A549 (cell line): ENCODE measurements around the gene OR1J1. TPM values are rescaled to one million over a fixed set of nuclear protein-coding genes. Genes with fewer than 3 reads are reported as not detected.

ENCODE experiments used
- ATAC-seq, 2 experiments: fragments of 200-7000 bp in 1 of 2; fragments of >200 bp in 1 of 2; cut with Nextera tagmentation in 1 of 2; cut with Tn5 transposase in 1 of 2; 3 replicates each; pipeline versions ENCODE4 v1.8.0 to v1.9.1; 2018 to 2020; ENCODE audit warnings: mild to moderate bottlenecking in 1 of 2, moderate library complexity in 1 of 2
- CTCF ChIA-PET: fragments of 300-600 bp; sonication (Branson Sonifier 250); formaldehyde crosslinking; extraction: SDS; loops from one replicate; lab custom pipeline; 2021; ENCODE audit warnings: antibody characterized with exemption, inconsistent platforms; lab: Yijun Ruan, JAX
- POLR2A ChIA-PET: fragments of 350-600 bp; formaldehyde crosslinking; extraction: SDS; loops from one replicate; lab custom pipeline; 2021; ENCODE audit warnings: antibody characterized with exemption, inconsistent platforms; lab: Yijun Ruan, JAX
- DNase-seq, 2 experiments: peaks; one replicate each; pipeline versions ENCODE4 v3.0.0 to v3.0.0-alpha.2; 2011 to 2016; ENCODE audit warnings: low read depth in 1 of 2, low spot score in 1 of 2
- FAIRE-seq: peaks from 2 replicates; lab custom pipeline; 2011; peaks lifted over from hg19 to GRCh38; lab: Jason Lieb, UNC
- H3K27ac ChIP-seq, 2 experiments: fragments of >200 bp; sonication (Bioruptor Twin); formaldehyde crosslinking; 3 replicates each; pipeline ENCODE4 v1.5.1; 2016 to 2017
- H3K4me1 ChIP-seq: fragments of >200 bp; sonication (Bioruptor Twin); formaldehyde crosslinking; 3 replicates; pipeline ENCODE4 v1.6.1; 2016
- H3K4me2 ChIP-seq: fragments of >200 bp; sonication (Bioruptor Twin); formaldehyde crosslinking; 3 replicates; pipeline ENCODE4 v1.6.1; 2016
- H3K4me3 ChIP-seq: fragments of >200 bp; sonication (Bioruptor Twin); formaldehyde crosslinking; 3 replicates; pipeline ENCODE4 v1.5.1; 2016
- H3K9me3 ChIP-seq: fragments of >200 bp; sonication (Bioruptor Twin); formaldehyde crosslinking; 3 replicates; pipeline ENCODE4 v1.6.1; 2016
- CEBPB ChIP-seq, 2 experiments: fragments of >200 bp in 1 of 2; sonication (Bioruptor Twin) in 1 of 2; formaldehyde crosslinking in 1 of 2; IDR thresholded peaks; 2 replicates each; pipeline ENCODE4 v1.6.1; 2012 to 2016
- ESRRA ChIP-seq: fragments of 150-350 bp; IDR thresholded peaks from 2 replicates; pipeline ENCODE4 v1.6.1; 2014; ENCODE audit warnings: mild to moderate bottlenecking, low read length, borderline replicate concordance
- FOSB ChIP-seq: fragments of 250-450 bp; sonication (Bioruptor Pico); IDR thresholded peaks from 2 replicates; pipeline ENCODE4 v1.5.0; 2020; ENCODE audit warnings: mild to moderate bottlenecking, moderate library complexity
- FOSL2 ChIP-seq, 2 experiments: fragments of 450-650 bp in 1 of 2; fragments of >200 bp in 1 of 2; sonication (Bioruptor Twin) in 1 of 2; formaldehyde crosslinking; IDR thresholded peaks; 2 replicates each; pipeline versions ENCODE4 v1.5.0 to v1.6.1; 2016 to 2020; ENCODE audit warnings: mild to moderate bottlenecking in 1 of 2, moderate library complexity in 1 of 2
- FOXS1 ChIP-seq: fragments of 250-450 bp; sonication (Bioruptor Pico); IDR thresholded peaks from 2 replicates; pipeline ENCODE4 v1.5.0; 2020; ENCODE audit warnings: mild to moderate bottlenecking, moderate library complexity
- HDAC2 ChIP-seq: fragments of 200-600 bp; sonication (generic); IDR thresholded peaks from 2 replicates; pipeline ENCODE4 v1.6.1; 2016
- MAFK ChIP-seq: fragments of 450-650 bp; IDR thresholded peaks from 2 replicates; pipeline ENCODE4 v1.6.1; 2014; ENCODE audit not compliant: partially characterized antibody
- NR3C1 ChIP-seq: fragments of >200 bp; sonication (Bioruptor Twin); formaldehyde crosslinking; IDR thresholded peaks from 3 replicates; pipeline ENCODE4 v1.6.1; 2017
- RNF2 ChIP-seq: fragments of 200-600 bp; sonication (generic); IDR thresholded peaks from 2 replicates; pipeline ENCODE4 v1.6.1; 2016; ENCODE audit warnings: low read depth, mild to moderate bottlenecking, antibody characterized with exemption, moderate library complexity, borderline replicate concordance
- SMC3 ChIP-seq: fragments of >200 bp; sonication (Bioruptor Twin); formaldehyde crosslinking; IDR thresholded peaks from 3 replicates; pipeline ENCODE4 v1.6.1; 2018; ENCODE audit warnings: inconsistent platforms
- TP53 ChIP-seq: fragments of 250-450 bp; sonication (Bioruptor Pico); IDR thresholded peaks from 2 replicates; pipeline ENCODE4 v1.5.0; 2021; ENCODE audit warnings: mild to moderate bottlenecking, moderate library complexity
- ZNF302 ChIP-seq: fragments of 250-450 bp; sonication (Bioruptor Pico); IDR thresholded peaks from 2 replicates; pipeline ENCODE4 v1.9.0; 2021; ENCODE audit warnings: inconsistent platforms, mild to moderate bottlenecking, moderate library complexity
- ZSCAN20 ChIP-seq: fragments of 250-450 bp; sonication (Bioruptor Pico); IDR thresholded peaks from 2 replicates; pipeline ENCODE4 v1.8.0; 2022; ENCODE audit warnings: mild to moderate bottlenecking, moderate library complexity
- WGBS: methylation state at CpG from one replicate; pipeline ENCODE4 v1.1.6; 2017; ENCODE audit errors: missing lambda C conversion rate; 5-methylcytosine and 5-hydroxymethylcytosine counted together
- polyA plus RNA-seq, 4 experiments: library from polyadenylated mRNA; depleted of rRNA in 3 of 4; stranded (reverse); fragments of >200 nt; fragmentation: RNase III in 1 of 4; extraction: RNeasy Plus Mini Kit Qiagen cat#74134 plus additional on column Dnase treatment in 1 of 4; gene quantifications; 2 replicates in 3 of 4; 3 replicates in 1 of 4; pipeline ENCODE4 v1.2.3, GENCODE V29; 2011 to 2017
- TF ChIP-seq, protein P1 (sequence below): fragments of 450-650 bp; IDR thresholded peaks from 2 replicates; pipeline ENCODE4 v1.6.1; 2014; ENCODE audit warnings: antibody characterized with exemption
- TF ChIP-seq, protein P2 (sequence below): fragments of 250-450 bp; sonication (Bioruptor Pico); IDR thresholded peaks from 2 replicates; pipeline ENCODE4 v1.5.0; 2021; ENCODE audit warnings: mild to moderate bottlenecking, moderate library complexity, borderline replicate concordance
- TF ChIP-seq, protein P3 (sequence below): fragments of 250-450 bp; sonication (Bioruptor Pico); IDR thresholded peaks from 2 replicates; pipeline ENCODE4 v1.5.0; 2020; ENCODE audit warnings: low read depth, mild to moderate bottlenecking, moderate library complexity
- TF ChIP-seq, protein P4 (sequence below): IDR thresholded peaks from 2 replicates; pipeline ENCODE4 v1.6.1; 2012
- TF ChIP-seq, protein P5 (sequence below): fragments of 200-600 bp; sonication (generic); IDR thresholded peaks from 2 replicates; pipeline ENCODE4 v1.6.1; 2016; ENCODE audit warnings: antibody characterized with exemption, mild to moderate bottlenecking, moderate library complexity
- TF ChIP-seq, protein P6 (sequence below): IDR thresholded peaks from 2 replicates; pipeline ENCODE4 v1.6.1; 2012

OR1J1 gene
- polyA plus RNA-seq, 2 of the 4 experiments (the other 2 are of a cell fraction): not detected

DNA sequence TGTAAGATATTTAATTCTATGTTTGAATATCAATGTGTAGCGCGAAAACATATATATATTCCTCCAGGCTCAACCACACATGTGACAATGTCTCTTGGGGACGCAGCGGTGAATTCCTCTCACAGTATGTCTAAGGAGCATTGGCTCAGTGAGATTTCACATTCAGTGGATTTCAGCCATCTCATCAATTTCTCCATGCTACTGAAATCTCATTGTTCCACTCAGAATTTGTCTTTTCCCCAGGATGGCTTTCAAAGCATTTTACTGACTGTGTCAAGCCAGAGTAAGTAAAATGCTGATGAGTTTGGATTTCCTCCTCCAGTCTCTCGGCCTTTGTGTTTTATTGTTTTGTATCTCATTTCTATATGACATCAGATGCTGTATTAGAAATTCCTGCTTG, 1.3 kb upstream of the OR1J1 start:
- H3K4me3 ChIP-seq: no peak overlapping the region
- DNase-seq (no peak), ATAC-seq (no peak), FAIRE-seq (no peak)
- no peaks in the 10 kb centered on the region for H3K9me3 ChIP-seq
- H3K4me2 ChIP-seq: no peak overlapping the region
- H3K4me1 ChIP-seq: no peaks in the 10 kb centered on the region
- ChIA-PET POLR2A (no interaction called here), CTCF (interaction anchor here (1.2 kb wide), 1 partner anchor 11 kb away, joined by 3 read pairs; no protein-coding TSS in a partner anchor)
- WGBS: 95% methylated on average over 5 of the region's 5 CpGs
- TF ChIP-seq, protein P1, sequence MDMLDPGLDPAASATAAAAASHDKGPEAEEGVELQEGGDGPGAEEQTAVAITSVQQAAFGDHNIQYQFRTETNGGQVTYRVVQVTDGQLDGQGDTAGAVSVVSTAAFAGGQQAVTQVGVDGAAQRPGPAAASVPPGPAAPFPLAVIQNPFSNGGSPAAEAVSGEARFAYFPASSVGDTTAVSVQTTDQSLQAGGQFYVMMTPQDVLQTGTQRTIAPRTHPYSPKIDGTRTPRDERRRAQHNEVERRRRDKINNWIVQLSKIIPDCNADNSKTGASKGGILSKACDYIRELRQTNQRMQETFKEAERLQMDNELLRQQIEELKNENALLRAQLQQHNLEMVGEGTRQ: no peak
- TF ChIP-seq CEBPB (IDR thresholded peaks at IDR 0.05) (no peak), FOXS1 (CRISPR knock-in tag) (no peak), SMC3 (no peak), HDAC2 (no peak), ZSCAN20 (no peak), ZNF302 (no peak), RNF2 (no peak), FOSL2 (IDR thresholded peaks at IDR 0.05) (no peak), FOSL2 (CRISPR knock-in tag; IDR thresholded peaks at IDR 0.05) (no peak), ESRRA (no peak), NR3C1 (no peak), FOSB (no peak)
- TF ChIP-seq, protein P2, sequence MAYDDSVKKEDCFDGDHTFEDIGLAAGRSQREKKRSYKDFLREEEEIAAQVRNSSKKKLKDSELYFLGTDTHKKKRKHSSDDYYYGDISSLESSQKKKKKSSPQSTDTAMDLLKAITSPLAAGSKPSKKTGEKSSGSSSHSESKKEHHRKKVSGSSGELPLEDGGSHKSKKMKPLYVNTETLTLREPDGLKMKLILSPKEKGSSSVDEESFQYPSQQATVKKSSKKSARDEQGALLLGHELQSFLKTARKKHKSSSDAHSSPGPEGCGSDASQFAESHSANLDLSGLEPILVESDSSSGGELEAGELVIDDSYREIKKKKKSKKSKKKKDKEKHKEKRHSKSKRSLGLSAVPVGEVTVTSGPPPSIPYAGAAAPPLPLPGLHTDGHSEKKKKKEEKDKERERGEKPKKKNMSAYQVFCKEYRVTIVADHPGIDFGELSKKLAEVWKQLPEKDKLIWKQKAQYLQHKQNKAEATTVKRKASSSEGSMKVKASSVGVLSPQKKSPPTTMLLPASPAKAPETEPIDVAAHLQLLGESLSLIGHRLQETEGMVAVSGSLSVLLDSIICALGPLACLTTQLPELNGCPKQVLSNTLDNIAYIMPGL: no peak
- TF ChIP-seq, protein P3, sequence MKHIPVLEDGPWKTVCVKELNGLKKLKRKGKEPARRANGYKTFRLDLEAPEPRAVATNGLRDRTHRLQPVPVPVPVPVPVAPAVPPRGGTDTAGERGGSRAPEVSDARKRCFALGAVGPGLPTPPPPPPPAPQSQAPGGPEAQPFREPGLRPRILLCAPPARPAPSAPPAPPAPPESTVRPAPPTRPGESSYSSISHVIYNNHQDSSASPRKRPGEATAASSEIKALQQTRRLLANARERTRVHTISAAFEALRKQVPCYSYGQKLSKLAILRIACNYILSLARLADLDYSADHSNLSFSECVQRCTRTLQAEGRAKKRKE (CRISPR knock-in tag): no peak
- TF ChIP-seq, protein P4, sequence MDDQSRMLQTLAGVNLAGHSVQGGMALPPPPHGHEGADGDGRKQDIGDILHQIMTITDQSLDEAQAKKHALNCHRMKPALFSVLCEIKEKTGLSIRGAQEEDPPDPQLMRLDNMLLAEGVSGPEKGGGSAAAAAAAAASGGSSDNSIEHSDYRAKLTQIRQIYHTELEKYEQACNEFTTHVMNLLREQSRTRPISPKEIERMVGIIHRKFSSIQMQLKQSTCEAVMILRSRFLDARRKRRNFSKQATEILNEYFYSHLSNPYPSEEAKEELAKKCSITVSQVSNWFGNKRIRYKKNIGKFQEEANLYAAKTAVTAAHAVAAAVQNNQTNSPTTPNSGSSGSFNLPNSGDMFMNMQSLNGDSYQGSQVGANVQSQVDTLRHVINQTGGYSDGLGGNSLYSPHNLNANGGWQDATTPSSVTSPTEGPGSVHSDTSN: no peak
- TF ChIP-seq, protein P5, sequence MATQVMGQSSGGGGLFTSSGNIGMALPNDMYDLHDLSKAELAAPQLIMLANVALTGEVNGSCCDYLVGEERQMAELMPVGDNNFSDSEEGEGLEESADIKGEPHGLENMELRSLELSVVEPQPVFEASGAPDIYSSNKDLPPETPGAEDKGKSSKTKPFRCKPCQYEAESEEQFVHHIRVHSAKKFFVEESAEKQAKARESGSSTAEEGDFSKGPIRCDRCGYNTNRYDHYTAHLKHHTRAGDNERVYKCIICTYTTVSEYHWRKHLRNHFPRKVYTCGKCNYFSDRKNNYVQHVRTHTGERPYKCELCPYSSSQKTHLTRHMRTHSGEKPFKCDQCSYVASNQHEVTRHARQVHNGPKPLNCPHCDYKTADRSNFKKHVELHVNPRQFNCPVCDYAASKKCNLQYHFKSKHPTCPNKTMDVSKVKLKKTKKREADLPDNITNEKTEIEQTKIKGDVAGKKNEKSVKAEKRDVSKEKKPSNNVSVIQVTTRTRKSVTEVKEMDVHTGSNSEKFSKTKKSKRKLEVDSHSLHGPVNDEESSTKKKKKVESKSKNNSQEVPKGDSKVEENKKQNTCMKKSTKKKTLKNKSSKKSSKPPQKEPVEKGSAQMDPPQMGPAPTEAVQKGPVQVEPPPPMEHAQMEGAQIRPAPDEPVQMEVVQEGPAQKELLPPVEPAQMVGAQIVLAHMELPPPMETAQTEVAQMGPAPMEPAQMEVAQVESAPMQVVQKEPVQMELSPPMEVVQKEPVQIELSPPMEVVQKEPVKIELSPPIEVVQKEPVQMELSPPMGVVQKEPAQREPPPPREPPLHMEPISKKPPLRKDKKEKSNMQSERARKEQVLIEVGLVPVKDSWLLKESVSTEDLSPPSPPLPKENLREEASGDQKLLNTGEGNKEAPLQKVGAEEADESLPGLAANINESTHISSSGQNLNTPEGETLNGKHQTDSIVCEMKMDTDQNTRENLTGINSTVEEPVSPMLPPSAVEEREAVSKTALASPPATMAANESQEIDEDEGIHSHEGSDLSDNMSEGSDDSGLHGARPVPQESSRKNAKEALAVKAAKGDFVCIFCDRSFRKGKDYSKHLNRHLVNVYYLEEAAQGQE: no peak
- TF ChIP-seq, protein P6, sequence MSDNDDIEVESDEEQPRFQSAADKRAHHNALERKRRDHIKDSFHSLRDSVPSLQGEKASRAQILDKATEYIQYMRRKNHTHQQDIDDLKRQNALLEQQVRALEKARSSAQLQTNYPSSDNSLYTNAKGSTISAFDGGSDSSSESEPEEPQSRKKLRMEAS: no peak
- no peak overlapping the region for H3K27ac ChIP-seq

DNA sequence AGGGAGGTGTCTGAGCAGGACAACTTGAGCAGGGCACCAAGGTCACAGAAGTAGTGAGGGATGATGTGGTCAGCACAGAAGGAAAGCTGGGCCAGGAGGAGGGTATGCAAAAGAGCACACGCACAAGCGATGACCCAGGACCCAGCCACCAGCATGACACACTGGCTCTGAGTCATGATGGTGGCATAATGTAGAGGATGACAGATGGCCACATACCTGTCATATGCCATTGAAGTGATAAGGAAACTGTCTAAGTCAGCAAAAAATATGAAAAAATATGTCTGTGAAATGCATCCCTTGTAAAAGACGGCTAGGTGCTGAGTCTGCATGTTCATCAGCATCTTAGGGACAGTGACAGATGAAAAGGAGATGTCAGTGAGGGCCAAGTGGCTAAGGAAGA, 380 bp downstream of the OR1J1 start:
- CTCF ChIA-PET: interaction anchor here (1.1 kb wide), 1 partner anchor 12 kb away, joined by 5 read pairs; no protein-coding TSS in a partner anchor
- ATAC-seq: no peak
- DNase-seq: no peak
- H3K27ac ChIP-seq: no peak overlapping the region
- 80% methylated on average over 3 of the region's 3 CpGs for WGBS
- peak; percentile 95 for TF ChIP-seq MAFK
- TF ChIP-seq TP53 (CRISPR knock-in tag): no peak
- TF ChIP-seq, all 56 proteins: peak for 1
- Histone ChIP-seq H3K4me3 (no peak overlapping the region), H3K4me2 (no peak overlapping the region), H3K4me1 (no peaks in the 10 kb centered on the region), H3K9me3 (no peaks in the 10 kb centered on the region)
- no peak for FAIRE-seq
- POLR2A ChIA-PET: no interaction called here
